ENCODE results near the gene SHLD1. TPM values are rescaled to one million over a fixed set of nuclear protein-coding genes. Genes with fewer than 3 reads are reported as not detected.
"Not testable (repeated sequence)": the region's sequence is repeated elsewhere in the genome, so short reads cannot be mapped to it uniquely, and the experiment has no call there.

Gene SHLD1
- total RNA-seq, 1 donor from 2014 or later: 11.8 TPM

- intact Hi-C loops (cut with micrococcal nuclease): no loop called here
- Mint-ChIP-seq H3K27ac (no peak overlapping the region), H3K9me3 (no peaks in the 10 kb centered on the region), H3K27me3 (ENCODE audit: low read depth) (no peaks in the 10 kb centered on the region), H3K4me1 (ENCODE audit: low read depth) (no peaks in the 10 kb centered on the region), H3K4me3 (ENCODE audit: low read depth) (no peak overlapping the region), H3K36me3 (ENCODE audit: low read depth) (peaks cover 3% of the 10 kb centered on the region)
- no peak for DNase-seq (ENCODE audit: low spot score)
These were observed 46.3 kb downstream of the SHLD1 start for GRCh38 chr20:5796331-5797040.

- Mint-ChIP-seq H3K27me3 (ENCODE audit: low read depth) (no peaks in the 10 kb centered on the region), H3K9me3 (no peaks in the 10 kb centered on the region), H3K4me3 (ENCODE audit: low read depth) (no peak overlapping the region), H3K4me1 (ENCODE audit: low read depth) (no peaks in the 10 kb centered on the region), H3K27ac (no peak overlapping the region), H3K36me3 (ENCODE audit: low read depth) (peaks cover 3% of the 10 kb centered on the region)
- no peak for DNase-seq (ENCODE audit: low spot score)
- intact Hi-C loops (cut with micrococcal nuclease): no loop called here
These were observed 47.0 kb downstream of the SHLD1 start for GRCh38 chr20:5797165-5797564.

- Mint-ChIP-seq H3K27me3 (ENCODE audit: low read depth) (no peaks in the 10 kb centered on the region), H3K4me1 (ENCODE audit: low read depth) (no peaks in the 10 kb centered on the region), H3K9me3 (no peaks in the 10 kb centered on the region), H3K36me3 (ENCODE audit: low read depth) (peaks cover 3% of the 10 kb centered on the region), H3K27ac (no peak overlapping the region), H3K4me3 (ENCODE audit: low read depth) (no peak overlapping the region)
- no peak for DNase-seq (ENCODE audit: low spot score)
- intact Hi-C loops (cut with micrococcal nuclease): no loop called here
These were observed 47.8 kb downstream of the SHLD1 start for GRCh38 chr20:5797843-5798462.

GRCh38 chr20:5803754-5804303 lies 53.6 kb downstream of the SHLD1 start:
- H3K36me3 Mint-ChIP-seq (ENCODE audit: low read depth); H3K27me3 Mint-ChIP-seq (ENCODE audit: low read depth); H3K9me3 Mint-ChIP-seq; DNase-seq (ENCODE audit: low spot score); intact Hi-C loops (cut with micrococcal nuclease); H3K27ac Mint-ChIP-seq; H3K4me3 Mint-ChIP-seq (ENCODE audit: low read depth): not testable (repeated sequence)
- H3K4me1 Mint-ChIP-seq (ENCODE audit: low read depth): peaks cover 20% of the 10 kb centered on the region

- peaks cover 5% of the 10 kb centered on the region for H3K36me3 Mint-ChIP-seq (ENCODE audit: low read depth)
- H3K4me3 Mint-ChIP-seq (ENCODE audit: low read depth): no peak overlapping the region
- H3K27ac Mint-ChIP-seq: no peak overlapping the region
- DNase-seq (ENCODE audit: low spot score): no peak
- intact Hi-C loops (cut with micrococcal nuclease): no loop called here
- H3K4me1 Mint-ChIP-seq (ENCODE audit: low read depth): peaks cover 20% of the 10 kb centered on the region
- no peaks in the 10 kb centered on the region for H3K27me3 Mint-ChIP-seq (ENCODE audit: low read depth)
- no peaks in the 10 kb centered on the region for H3K9me3 Mint-ChIP-seq
These were observed 56.5 kb downstream of the SHLD1 start for GRCh38 chr20:5806457-5807263.

GRCh38 chr20:5807431-5807830 lies 57.2 kb downstream of the SHLD1 start:
- no peak for DNase-seq (ENCODE audit: low spot score)
- Mint-ChIP-seq H3K4me3 (ENCODE audit: low read depth) (no peak overlapping the region), H3K9me3 (no peaks in the 10 kb centered on the region), H3K4me1 (ENCODE audit: low read depth) (peaks cover 20% of the 10 kb centered on the region), H3K36me3 (ENCODE audit: low read depth) (peaks cover 5% of the 10 kb centered on the region), H3K27ac (no peak overlapping the region), H3K27me3 (ENCODE audit: low read depth) (no peaks in the 10 kb centered on the region)
- intact Hi-C loops (cut with micrococcal nuclease): no loop called here

- H3K27ac Mint-ChIP-seq: no peak overlapping the region
- H3K27me3 Mint-ChIP-seq (ENCODE audit: low read depth): no peaks in the 10 kb centered on the region
- intact Hi-C loops (cut with micrococcal nuclease): no loop called here
- H3K4me3 Mint-ChIP-seq (ENCODE audit: low read depth): no peak overlapping the region
- H3K4me1 Mint-ChIP-seq (ENCODE audit: low read depth): peaks cover 18% of the 10 kb centered on the region
- no peak for DNase-seq (ENCODE audit: low spot score)
- no peaks in the 10 kb centered on the region for H3K9me3 Mint-ChIP-seq
- H3K36me3 Mint-ChIP-seq (ENCODE audit: low read depth): peaks cover 5% of the 10 kb centered on the region
These were observed 58.7 kb downstream of the SHLD1 start for GRCh38 chr20:5808901-5809300.

GRCh38 chr20:5809495-5809894 lies 59.3 kb downstream of the SHLD1 start:
- Mint-ChIP-seq H3K27me3 (ENCODE audit: low read depth) (no peaks in the 10 kb centered on the region), H3K9me3 (no peaks in the 10 kb centered on the region), H3K4me3 (ENCODE audit: low read depth) (no peak overlapping the region), H3K27ac (no peak overlapping the region), H3K4me1 (ENCODE audit: low read depth) (peaks cover 14% of the 10 kb centered on the region), H3K36me3 (ENCODE audit: low read depth) (peaks cover 5% of the 10 kb centered on the region)
- no peak for DNase-seq (ENCODE audit: low spot score)
- intact Hi-C loops (cut with micrococcal nuclease): no loop called here

- intact Hi-C loops (cut with micrococcal nuclease): no loop called here
These were observed 60.7 kb downstream of the SHLD1 start for GRCh38 chr20:5810800-5811422.

GRCh38 chr20:5811746-5812145 lies 61.5 kb downstream of the SHLD1 start:
- no peak for DNase-seq (ENCODE audit: low spot score)
- Mint-ChIP-seq H3K36me3 (ENCODE audit: low read depth) (peaks cover 3% of the 10 kb centered on the region), H3K4me1 (ENCODE audit: low read depth) (no peaks in the 10 kb centered on the region), H3K27me3 (ENCODE audit: low read depth) (no peaks in the 10 kb centered on the region), H3K4me3 (ENCODE audit: low read depth) (no peak overlapping the region), H3K27ac (no peak overlapping the region), H3K9me3 (no peaks in the 10 kb centered on the region)
- intact Hi-C loops (cut with micrococcal nuclease): no loop called here

More at GRCh38 chr20:5810800-5811422, 60.7 kb downstream of the SHLD1 start:
- no peak overlapping the region for H3K4me3 Mint-ChIP-seq (ENCODE audit: low read depth)
- H3K36me3 Mint-ChIP-seq (ENCODE audit: low read depth): peaks cover 5% of the 10 kb centered on the region
- no peaks in the 10 kb centered on the region for H3K27me3 Mint-ChIP-seq (ENCODE audit: low read depth)
- H3K27ac Mint-ChIP-seq: no peak overlapping the region
- no peak for DNase-seq (ENCODE audit: low spot score)
- H3K4me1 Mint-ChIP-seq (ENCODE audit: low read depth): peaks cover 8% of the 10 kb centered on the region
- H3K9me3 Mint-ChIP-seq: no peaks in the 10 kb centered on the region

GRCh38 chr20:5818346-5818681 lies 68.1 kb downstream of the SHLD1 start:
- Mint-ChIP-seq H3K36me3 (ENCODE audit: low read depth) (no peaks in the 10 kb centered on the region), H3K9me3 (no peaks in the 10 kb centered on the region), H3K4me1 (ENCODE audit: low read depth) (peaks cover 5% of the 10 kb centered on the region), H3K27me3 (ENCODE audit: low read depth) (no peaks in the 10 kb centered on the region), H3K27ac (no peak overlapping the region), H3K4me3 (ENCODE audit: low read depth) (no peak overlapping the region)
- no peak for DNase-seq (ENCODE audit: low spot score)
- intact Hi-C loops (cut with micrococcal nuclease): no loop called here

GRCh38 chr20:5820738-5821137 lies 70.5 kb downstream of the SHLD1 start:
- Mint-ChIP-seq H3K27ac (no peak overlapping the region), H3K9me3 (no peaks in the 10 kb centered on the region), H3K27me3 (ENCODE audit: low read depth) (no peaks in the 10 kb centered on the region), H3K36me3 (ENCODE audit: low read depth) (peaks cover 6% of the 10 kb centered on the region), H3K4me1 (ENCODE audit: low read depth) (peaks cover 17% of the 10 kb centered on the region), H3K4me3 (ENCODE audit: low read depth) (no peak overlapping the region)
- intact Hi-C loops (cut with micrococcal nuclease): no loop called here
- no peak for DNase-seq (ENCODE audit: low spot score)
